Neuronal stem cell (in vitro differentiated cells): ENCODE results near the gene DAO.

Experiments used
- DNase-seq: peaks from one replicate; pipeline ENCODE4 v3.0.0-alpha.2; 2013; ENCODE audit warnings: low spot score
- H2AFZ ChIP-seq: one replicate; pipeline ENCODE4 v1.6.1; 2013; ENCODE audit warnings: mild to moderate bottlenecking, low read length, inconsistent platforms
- H2AK5ac ChIP-seq: 2 replicates; pipeline ENCODE4 v1.6.1; 2013; ENCODE audit warnings: low read depth, mild to moderate bottlenecking, inconsistent platforms, low read length, moderate library complexity, mixed read lengths
- H2BK120ac ChIP-seq: 2 replicates; pipeline ENCODE4 v1.6.1; 2013; ENCODE audit warnings: low read depth, mild to moderate bottlenecking, inconsistent platforms, low read length, moderate library complexity, mixed read lengths
- H2BK12ac ChIP-seq: one replicate; pipeline ENCODE4 v1.6.1; 2013; ENCODE audit warnings: low read length, inconsistent platforms
- H2BK15ac ChIP-seq: 2 replicates; pipeline ENCODE4 v1.6.1; 2013; ENCODE audit warnings: mild to moderate bottlenecking, low read length, inconsistent platforms, mixed read lengths
- H2BK5ac ChIP-seq: one replicate; pipeline ENCODE4 v1.6.1; 2013; ENCODE audit warnings: inconsistent platforms, mild to moderate bottlenecking, low read length, moderate library complexity
- H3K14ac ChIP-seq: one replicate; pipeline ENCODE4 v1.6.1; 2013; ENCODE audit warnings: low read length, inconsistent platforms
- H3K18ac ChIP-seq: 2 replicates; pipeline ENCODE4 v1.6.1; 2013; ENCODE audit warnings: low read length, inconsistent platforms
- H3K23ac ChIP-seq: 2 replicates; pipeline ENCODE4 v1.6.1; 2013; ENCODE audit warnings: low read depth, mild to moderate bottlenecking, mixed read lengths, low read length, inconsistent platforms; ENCODE audit not compliant: poor library complexity
- H3K27ac ChIP-seq: replicated peaks from 3 replicates; pipeline ENCODE4 v1.5.1; 2013; ENCODE audit warnings: low read length, inconsistent platforms
- H3K27me3 ChIP-seq, 3 experiments: 2 replicates each; pipeline ENCODE4 v1.6.1; 2013; ENCODE audit warnings: low read length in 3 of 3, mild to moderate bottlenecking in 2 of 3, inconsistent platforms in 1 of 3, low read depth in 1 of 3, mixed read lengths in 1 of 3, moderate library complexity in 1 of 3; ENCODE audit not compliant: control insufficient read depth in 3 of 3, insufficient read depth in 3 of 3
- H3K36me3 ChIP-seq, 2 donors: replicated peaks in 1 of 2; 2 replicates each; pipeline ENCODE4 v1.6.1; 2013; ENCODE audit warnings: low read length in 2 of 2; ENCODE audit not compliant: control insufficient read depth in 2 of 2, insufficient read depth in 2 of 2
- H3K4ac ChIP-seq: 2 replicates; pipeline ENCODE4 v1.6.1; 2013; ENCODE audit warnings: inconsistent platforms, mild to moderate bottlenecking, low read length, moderate library complexity
- H3K4me1 ChIP-seq, 2 donors: 1 replicate in 1 of 2; 2 replicates in 1 of 2; pipeline ENCODE4 v1.6.1; 2013; ENCODE audit warnings: low read length in 2 of 2, low read depth in 1 of 2; ENCODE audit not compliant: control insufficient read depth in 2 of 2, insufficient read depth in 1 of 2
- H3K4me2 ChIP-seq: one replicate; pipeline ENCODE4 v1.6.1; 2013; ENCODE audit warnings: mild to moderate bottlenecking, low read length, inconsistent platforms; ENCODE audit not compliant: insufficient read depth, poor library complexity, severe bottlenecking
- H3K4me3 ChIP-seq, 2 donors: 2 replicates each; pipeline ENCODE4 v1.5.1; 2013; ENCODE audit warnings: low read length in 2 of 2, mild to moderate bottlenecking in 2 of 2, inconsistent platforms in 1 of 2, moderate library complexity in 1 of 2
- H3K79me1 ChIP-seq: one replicate; pipeline ENCODE4 v1.6.1; 2013; ENCODE audit warnings: low read depth, mild to moderate bottlenecking, inconsistent platforms, low read length, moderate library complexity
- H3K9ac ChIP-seq: one replicate; pipeline ENCODE4 v1.6.1; 2013; ENCODE audit warnings: mild to moderate bottlenecking, low read depth, low read length, inconsistent platforms; ENCODE audit not compliant: poor library complexity
- H3K9me3 ChIP-seq, 2 donors: replicated peaks in 1 of 2; 2 replicates each; pipeline versions ENCODE3 to v1.6.1; 2013; ENCODE audit warnings: low read length in 2 of 2, mild to moderate bottlenecking in 2 of 2, inconsistent platforms in 1 of 2, low read depth in 1 of 2, mixed read lengths in 1 of 2, moderate library complexity in 1 of 2; ENCODE audit not compliant: control insufficient read depth in 2 of 2, insufficient read depth in 1 of 2
- H4K8ac ChIP-seq: one replicate; pipeline ENCODE4 v1.6.1; 2013; ENCODE audit warnings: low read depth, mild to moderate bottlenecking, inconsistent platforms, low read length, moderate library complexity
- H4K91ac ChIP-seq: one replicate; pipeline ENCODE4 v1.6.1; 2013; ENCODE audit warnings: low read length, low read depth, mild to moderate bottlenecking, inconsistent platforms; ENCODE audit not compliant: poor library complexity
- WGBS, 2 donors: extraction: QIAGEN DNeasy Blood & Tissue Kit; methylation state at CpG; one replicate each; pipeline ENCODE4 v1.1.7; 2013; ENCODE audit warnings: missing lambda C conversion rate in 2 of 2, mixed read lengths in 1 of 2; ENCODE audit not compliant: insufficient read length in 2 of 2, insufficient replicate concordance in 1 of 2; ENCODE audit errors: extremely low coverage in 2 of 2; 5-methylcytosine and 5-hydroxymethylcytosine counted together

The DAO gene

DNA sequence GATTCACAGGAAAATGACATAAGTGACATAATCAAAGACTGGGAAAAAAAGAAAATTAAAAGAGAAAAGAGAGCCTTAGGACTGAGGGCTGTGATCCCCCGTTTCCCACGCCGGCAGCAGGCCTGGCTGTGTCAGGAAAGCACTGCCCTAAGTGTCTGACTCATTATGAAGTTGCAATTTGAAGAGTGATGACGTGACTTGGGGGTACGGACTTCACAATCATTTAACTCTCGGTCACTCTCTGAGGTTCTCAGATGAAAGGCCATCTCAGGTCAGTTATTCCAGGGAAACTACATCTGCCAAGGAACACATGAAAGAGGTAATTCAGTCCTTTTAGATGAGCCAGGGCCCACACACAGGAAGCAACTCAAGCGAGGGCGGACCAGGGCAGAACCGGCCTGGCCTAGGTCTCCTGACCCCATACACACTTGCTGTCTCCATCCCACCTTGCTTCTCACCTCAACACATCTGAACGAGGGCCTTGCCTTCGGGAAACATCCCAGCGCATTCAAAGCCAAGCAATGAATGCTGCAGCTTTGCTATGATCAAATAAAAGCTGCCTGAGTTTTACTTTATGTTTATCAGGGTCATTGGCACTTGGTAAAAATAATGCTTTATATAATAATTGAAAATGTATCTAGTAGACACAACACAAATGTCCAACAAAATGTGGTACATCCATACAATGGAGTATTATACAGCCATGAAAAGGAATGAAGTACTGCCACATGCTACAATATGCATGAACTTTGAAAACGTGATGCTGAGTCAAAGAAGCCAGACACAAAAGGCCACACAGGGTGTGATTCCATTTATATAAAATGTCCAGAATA, 25.2 kb upstream of the DAO start:
- WGBS, 2 donors: no CpG with 5 or more reads among the region's 13 CpGs
- no peak overlapping the region for H3K23ac ChIP-seq
- no peak overlapping the region for H4K8ac ChIP-seq
- peaks cover 7% of the 10 kb centered on the region for H3K79me1 ChIP-seq
- H2AFZ ChIP-seq: no peak overlapping the region
- no peaks in the 10 kb centered on the region for H3K27me3 ChIP-seq
- no peak overlapping the region for H2AK5ac ChIP-seq
- no peak overlapping the region for H3K4me2 ChIP-seq
- DNase-seq: no peak
- no peak overlapping the region for H2BK15ac ChIP-seq
- H2BK5ac ChIP-seq: no peak overlapping the region
- H4K91ac ChIP-seq: no peak overlapping the region
- H3K4me3 ChIP-seq: no peak overlapping the region
- H3K9me3 ChIP-seq: peaks cover 2 to 10% of the 10 kb centered on the region in 2 donors
- H3K4me1 ChIP-seq: peaks cover 18 to 25% of the 10 kb centered on the region in 2 donors
- H2BK120ac ChIP-seq: no peak overlapping the region
- H3K18ac ChIP-seq: no peak overlapping the region
- H3K27ac ChIP-seq: no peak overlapping the region
- H3K9ac ChIP-seq: no peak overlapping the region
- H3K36me3 ChIP-seq: peaks cover 2 to 43% of the 10 kb centered on the region in 2 donors
- H3K14ac ChIP-seq: no peak overlapping the region
- H3K4ac ChIP-seq: no peak overlapping the region
- no peak overlapping the region for H2BK12ac ChIP-seq

GRCh38 chr12:108855284-108856169, 24.4 kb upstream of the DAO start:
- H3K23ac ChIP-seq: no peak overlapping the region
- DNase-seq: no peak
- no peak overlapping the region for H3K9ac ChIP-seq
- no peak overlapping the region for H2BK12ac ChIP-seq
- peak overlapping the region; percentile 50 for H3K27ac ChIP-seq
- H3K79me1 ChIP-seq: peaks cover 7% of the 10 kb centered on the region
- H4K8ac ChIP-seq: no peak overlapping the region
- peaks cover 2 to 43% of the 10 kb centered on the region in 2 donors for H3K36me3 ChIP-seq
- peak overlapping the region; percentile 47 for H2BK5ac ChIP-seq
- no peaks in the 10 kb centered on the region for H3K27me3 ChIP-seq
- WGBS, 2 donors: no CpG with 5 or more reads among the region's 12 CpGs
- H2AK5ac ChIP-seq: peak overlapping the region; percentile 28
- H2BK120ac ChIP-seq: no peak overlapping the region
- H3K4me3 ChIP-seq: peak overlapping the region in 1 of 2 donors; percentile 84
- peak overlapping the region; percentile 18 for H2BK15ac ChIP-seq
- peaks cover 18 to 29% of the 10 kb centered on the region in 2 donors for H3K4me1 ChIP-seq
- H3K4ac ChIP-seq: no peak overlapping the region
- H3K4me2 ChIP-seq: no peak overlapping the region
- no peak overlapping the region for H4K91ac ChIP-seq
- H2AFZ ChIP-seq: no peak overlapping the region
- H3K18ac ChIP-seq: peak overlapping the region; percentile 18
- no peak overlapping the region for H3K14ac ChIP-seq
- H3K9me3 ChIP-seq: peaks cover 2 to 10% of the 10 kb centered on the region in 2 donors

GRCh38 chr12:108856170-108856427, 23.8 kb upstream of the DAO start:
- H2BK15ac ChIP-seq: peak overlapping the region; percentile 18

More at GRCh38 chr12:108856170-108856427, 23.8 kb upstream of the DAO start:
- WGBS, 2 donors: no CpG with 5 or more reads among the region's 6 CpGs
- H2BK120ac ChIP-seq: no peak overlapping the region
- peak overlapping the region; percentile 38 for H4K91ac ChIP-seq
- H2BK5ac ChIP-seq: peak overlapping the region; percentile 47
- H3K9ac ChIP-seq: peak overlapping the region; percentile 95
- no peaks in the 10 kb centered on the region for H3K27me3 ChIP-seq
- no peak overlapping the region for H3K4ac ChIP-seq
- DNase-seq: no peak
- H3K14ac ChIP-seq: peak overlapping the region; percentile 91
- H4K8ac ChIP-seq: no peak overlapping the region
- H3K36me3 ChIP-seq: peaks cover 2 to 39% of the 10 kb centered on the region in 2 donors
- H2AK5ac ChIP-seq: peak overlapping the region; percentile 28
- peaks cover 18 to 29% of the 10 kb centered on the region in 2 donors for H3K4me1 ChIP-seq
- H2BK12ac ChIP-seq: peak overlapping the region; percentile 18
- H3K18ac ChIP-seq: peak overlapping the region; percentile 94
- H3K27ac ChIP-seq: peak overlapping the region; percentile 50
- H3K9me3 ChIP-seq: peaks cover 2 to 10% of the 10 kb centered on the region in 2 donors
- H3K79me1 ChIP-seq: peaks cover 7% of the 10 kb centered on the region
- peak overlapping the region; percentile 84 to 92 for H3K4me3 ChIP-seq
- H3K4me2 ChIP-seq: peak overlapping the region; percentile 72
- H3K23ac ChIP-seq: no peak overlapping the region
- no peak overlapping the region for H2AFZ ChIP-seq
